Spleen (tissue), 11 donors: ENCODE data around the gene SGIP1. TPM values are rescaled to one million over a fixed set of nuclear protein-coding genes. Genes with fewer than 3 reads are reported as not detected.

Experiments
- DNase-seq: peaks from one replicate; pipeline ENCODE4 v3.0.0-alpha.2; 2020
- H3K27ac ChIP-seq, 8 donors: fragments of 200-600 bp; sonication (generic) in 7 of 8; 1 replicate in 4 of 8; 2 replicates in 4 of 8; pipeline versions ENCODE4 v1.5.0 to v1.8.0; 2016 to 2021; ENCODE audit warnings: inconsistent platforms in 4 of 8, mild to moderate bottlenecking in 4 of 8, moderate library complexity in 1 of 8
- H3K27me3 ChIP-seq, 7 donors: fragments of 200-600 bp; sonication (generic) in 6 of 7; replicated peaks in 1 of 7; 1 replicate in 4 of 7; 2 replicates in 3 of 7; pipeline versions ENCODE4 v1.5.0 to v1.8.0; 2016 to 2021; ENCODE audit warnings: inconsistent platforms in 3 of 7, mild to moderate bottlenecking in 1 of 7
- H3K36me3 ChIP-seq, 6 donors: fragments of 200-600 bp; sonication (generic) in 5 of 6; 1 replicate in 4 of 6; 2 replicates in 2 of 6; pipeline versions ENCODE4 v1.5.0 to v1.8.0; 2016 to 2021; ENCODE audit warnings: inconsistent platforms in 2 of 6
- H3K4me1 ChIP-seq, 6 donors: fragments of 200-600 bp; sonication (generic) in 5 of 6; 1 replicate in 3 of 6; 2 replicates in 3 of 6; pipeline versions ENCODE4 v1.5.0 to v1.8.0; 2016 to 2021; ENCODE audit warnings: inconsistent platforms in 3 of 6
- H3K4me3 ChIP-seq, 8 donors: fragments of 200-600 bp; sonication (generic) in 7 of 8; 1 replicate in 4 of 8; 2 replicates in 4 of 8; pipeline versions ENCODE4 v1.5.0 to v1.8.0; 2016 to 2021; ENCODE audit warnings: inconsistent platforms in 4 of 8, mild to moderate bottlenecking in 4 of 8, moderate library complexity in 2 of 8
- H3K9me3 ChIP-seq, 8 donors: fragments of 200-600 bp; sonication (generic) in 7 of 8; 1 replicate in 4 of 8; 2 replicates in 4 of 8; pipeline versions ENCODE4 v1.5.0 to v1.8.0; 2016 to 2021; ENCODE audit warnings: inconsistent platforms in 4 of 8
- POLR2A ChIP-seq, 3 donors: fragments of 450-650 bp; IDR thresholded peaks; one replicate each; pipeline ENCODE4 v1.5.1; 2017; ENCODE audit warnings: antibody characterized with exemption in 3 of 3, mild to moderate bottlenecking in 1 of 3
- POLR2AphosphoS5 ChIP-seq, 3 donors: sonication (generic); formaldehyde crosslinking; IDR thresholded peaks; one replicate each; pipeline ENCODE4 v1.5.1; 2017; ENCODE audit warnings: antibody characterized with exemption in 3 of 3
- WGBS, 5 donors: extraction: QIAGEN DNeasy Blood & Tissue Kit in 3 of 5; methylation state at CpG; one replicate each; pipeline versions ENCODE4 v1.1.5 to v1.1.7; 2013 to 2018; 5-methylcytosine and 5-hydroxymethylcytosine counted together
- intact Hi-C: fragments of 100-400 bp; cut with DNase I; formaldehyde crosslinking; loops from one replicate; pipeline ENCODE4 v1.15.0; 2023; ENCODE audit warnings: low total_unique reads
- polyA plus RNA-seq, 3 donors: library from polyadenylated mRNA; stranded (reverse); fragments of 200-250 nt; gene quantifications; one replicate each; pipeline ENCODE4 v1.2.1, GENCODE V29; 2013
- total RNA-seq, 7 donors: library from RNA; depleted of rRNA in 3 of 7; stranded (reverse); fragments of >200 nt in 3 of 7; fragmentation: NEBNext Ultra II Directional in 4 of 7; extraction: Animal tissue kit (Norgen Biotek cat#: 25700) in 4 of 7; gene quantifications; one replicate each; pipeline versions ENCODE4 v1.1.0 to v1.2.1, GENCODE V29; 2016 to 2021
- TF ChIP-seq, protein P1 (sequence below), 11 experiments: fragments of 200-600 bp in 7 of 11; fragments of 450-650 bp in 4 of 11; sonication (generic) in 4 of 11; IDR thresholded peaks in 8 of 11; conservative IDR thresholded peaks in 3 of 11; 1 replicate in 7 of 11; 2 replicates in 4 of 11; pipeline versions ENCODE4 v1.4.0 to v1.8.0; 2016 to 2021; ENCODE audit warnings: antibody characterized with exemption in 11 of 11, inconsistent platforms in 4 of 11, mild to moderate bottlenecking in 1 of 11
- donor health status: healthy with polysubstance abuse.
- donor health status: DM: no; HTN: no; CAD: no; lungs with moderate emphysema.
- donor health status: DM: no; HTN: no; CAD: no.
- donor health status: Bipolar disorder and iron deficiency.
- donor health status: healthy.
- donor health status: DM: no; HTN: no; CAD: no.
- donor health status: DM: yes; HTN: yes; CAD: no.

Gene SGIP1
- total and polyA plus RNA-seq, 10 donors = 0.13 to 1.6 (median 0.74) TPM; not detected in 2

- no peak overlapping the region for H3K27ac ChIP-seq
- H3K4me1 ChIP-seq = no peaks in the 10 kb centered on the region
- DNase-seq = no peak
- H3K27me3 ChIP-seq = no peaks in the 10 kb centered on the region
- intact Hi-C loops = no loop called here
- 53 to 89% (median 84%) methylated on average over 5 of the region's 5 CpGs for WGBS, 5 donors
- H3K9me3 ChIP-seq = no peaks in the 10 kb centered on the region
- TF ChIP-seq POLR2A (IDR thresholded peaks at IDR 0.05) (no peak), POLR2AphosphoS5 (IDR thresholded peaks at IDR 0.05) (no peak)
- TF ChIP-seq, protein P1, sequence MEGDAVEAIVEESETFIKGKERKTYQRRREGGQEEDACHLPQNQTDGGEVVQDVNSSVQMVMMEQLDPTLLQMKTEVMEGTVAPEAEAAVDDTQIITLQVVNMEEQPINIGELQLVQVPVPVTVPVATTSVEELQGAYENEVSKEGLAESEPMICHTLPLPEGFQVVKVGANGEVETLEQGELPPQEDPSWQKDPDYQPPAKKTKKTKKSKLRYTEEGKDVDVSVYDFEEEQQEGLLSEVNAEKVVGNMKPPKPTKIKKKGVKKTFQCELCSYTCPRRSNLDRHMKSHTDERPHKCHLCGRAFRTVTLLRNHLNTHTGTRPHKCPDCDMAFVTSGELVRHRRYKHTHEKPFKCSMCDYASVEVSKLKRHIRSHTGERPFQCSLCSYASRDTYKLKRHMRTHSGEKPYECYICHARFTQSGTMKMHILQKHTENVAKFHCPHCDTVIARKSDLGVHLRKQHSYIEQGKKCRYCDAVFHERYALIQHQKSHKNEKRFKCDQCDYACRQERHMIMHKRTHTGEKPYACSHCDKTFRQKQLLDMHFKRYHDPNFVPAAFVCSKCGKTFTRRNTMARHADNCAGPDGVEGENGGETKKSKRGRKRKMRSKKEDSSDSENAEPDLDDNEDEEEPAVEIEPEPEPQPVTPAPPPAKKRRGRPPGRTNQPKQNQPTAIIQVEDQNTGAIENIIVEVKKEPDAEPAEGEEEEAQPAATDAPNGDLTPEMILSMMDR (IDR thresholded peaks at IDR 0.05 in 8 of 11, conservative IDR thresholded peaks at IDR 0.05 in 3 of 11) = no peak
- H3K36me3 ChIP-seq = no peaks in the 10 kb centered on the region
- no peak overlapping the region for H3K4me3 ChIP-seq
These were observed 145.2 kb downstream of the SGIP1 start for GRCh38 chr1:66679140-66679539.

- intact Hi-C loops = no loop called here
- Histone ChIP-seq H3K4me1 (no peaks in the 10 kb centered on the region), H3K27me3 (no peaks in the 10 kb centered on the region), H3K27ac (no peak overlapping the region), H3K36me3 (no peaks in the 10 kb centered on the region), H3K4me3 (no peak overlapping the region), H3K9me3 (no peaks in the 10 kb centered on the region)
- no peak for DNase-seq
- 92 to 96% (median 96%) methylated on average over 2 of the region's 2 CpGs for WGBS, 5 donors
- no peak for TF ChIP-seq POLR2AphosphoS5 (IDR thresholded peaks at IDR 0.05)
- TF ChIP-seq, protein P1 (IDR thresholded peaks at IDR 0.05 in 8 of 11, conservative IDR thresholded peaks at IDR 0.05 in 3 of 11) = no peak
These were observed 147.7 kb downstream of the SGIP1 start for GRCh38 chr1:66681686-66682085.

DNA sequence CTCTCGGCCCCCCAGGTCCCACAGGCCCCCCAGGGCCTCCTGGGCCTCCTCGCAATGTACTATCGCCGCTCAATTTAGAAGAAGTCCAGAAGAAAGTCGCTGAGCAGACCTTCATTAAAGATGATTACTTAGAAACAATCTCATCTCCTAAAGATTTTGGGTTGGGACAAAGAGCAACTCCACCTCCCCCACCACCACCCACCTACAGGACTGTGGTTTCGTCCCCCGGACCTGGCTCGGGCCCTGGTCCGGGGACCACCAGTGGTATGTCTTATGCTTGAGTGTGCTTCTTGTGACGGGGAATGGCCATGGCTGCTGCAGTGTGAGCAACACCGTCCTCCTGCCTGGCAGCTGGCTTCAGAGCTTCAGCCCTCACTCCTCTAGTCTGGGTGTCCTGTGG is 148.2 kb downstream of the SGIP1 start:
- no peaks in the 10 kb centered on the region for H3K36me3 ChIP-seq
- TF ChIP-seq POLR2AphosphoS5 (IDR thresholded peaks at IDR 0.05) = no peak
- no peak for TF ChIP-seq POLR2A (IDR thresholded peaks at IDR 0.05)
- TF ChIP-seq, protein P1 (IDR thresholded peaks at IDR 0.05 in 8 of 11, conservative IDR thresholded peaks at IDR 0.05 in 3 of 11) = no peak
- no peak overlapping the region for H3K4me3 ChIP-seq
- intact Hi-C loops = no loop called here
- no peaks in the 10 kb centered on the region for H3K4me1 ChIP-seq
- no peak for DNase-seq
- H3K9me3 ChIP-seq = no peaks in the 10 kb centered on the region
- no peak overlapping the region for H3K27ac ChIP-seq
- no peaks in the 10 kb centered on the region for H3K27me3 ChIP-seq
- WGBS, 5 donors = 89 to 98% (median 92%) methylated on average over 10 to 11 of the region's 11 CpGs

DNA sequence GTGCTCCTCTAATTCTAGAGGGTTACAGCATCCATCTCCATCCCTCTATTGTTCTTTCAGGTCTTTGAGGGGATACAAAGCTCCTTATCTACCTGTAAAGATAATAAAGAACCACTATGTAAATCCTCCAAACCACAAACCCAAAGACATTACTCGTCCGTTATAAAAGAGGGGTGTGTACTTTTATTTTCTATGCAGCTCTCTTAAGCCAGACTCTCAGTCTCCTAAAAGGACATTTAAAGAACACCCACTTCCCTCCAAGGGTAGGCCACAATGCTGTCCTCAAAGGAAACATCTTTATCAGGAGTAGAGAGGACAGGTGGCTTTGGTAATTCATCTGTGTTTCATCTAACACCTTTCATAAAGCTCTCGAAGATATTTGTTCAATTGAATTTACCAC is 150.4 kb downstream of the SGIP1 start:
- H3K4me3 ChIP-seq = no peak overlapping the region
- H3K27ac ChIP-seq = no peak overlapping the region
- intact Hi-C loops = no loop called here
- no peaks in the 10 kb centered on the region for H3K36me3 ChIP-seq
- H3K27me3 ChIP-seq = no peaks in the 10 kb centered on the region
- WGBS, 5 donors = 28 to 46% (median 36%) methylated on average over 3 of the region's 3 CpGs
- H3K9me3 ChIP-seq = no peaks in the 10 kb centered on the region
- DNase-seq = no peak
- H3K4me1 ChIP-seq = no peaks in the 10 kb centered on the region
- no peak for TF ChIP-seq POLR2AphosphoS5 (IDR thresholded peaks at IDR 0.05)
- TF ChIP-seq, protein P1 (IDR thresholded peaks at IDR 0.05 in 8 of 11, conservative IDR thresholded peaks at IDR 0.05 in 3 of 11) = no peak
